ENCODE results near the gene FCN2. TPM values are rescaled to one million over a fixed set of nuclear protein-coding genes. Genes with fewer than 3 reads are reported as not detected.
"Not testable (repeated sequence)": the region's sequence is repeated elsewhere in the genome, so short reads cannot be mapped to it uniquely, and the experiment has no call there.

FCN2 gene
- total RNA-seq, 2 experiments from 2014 or later, result not detected

DNA sequence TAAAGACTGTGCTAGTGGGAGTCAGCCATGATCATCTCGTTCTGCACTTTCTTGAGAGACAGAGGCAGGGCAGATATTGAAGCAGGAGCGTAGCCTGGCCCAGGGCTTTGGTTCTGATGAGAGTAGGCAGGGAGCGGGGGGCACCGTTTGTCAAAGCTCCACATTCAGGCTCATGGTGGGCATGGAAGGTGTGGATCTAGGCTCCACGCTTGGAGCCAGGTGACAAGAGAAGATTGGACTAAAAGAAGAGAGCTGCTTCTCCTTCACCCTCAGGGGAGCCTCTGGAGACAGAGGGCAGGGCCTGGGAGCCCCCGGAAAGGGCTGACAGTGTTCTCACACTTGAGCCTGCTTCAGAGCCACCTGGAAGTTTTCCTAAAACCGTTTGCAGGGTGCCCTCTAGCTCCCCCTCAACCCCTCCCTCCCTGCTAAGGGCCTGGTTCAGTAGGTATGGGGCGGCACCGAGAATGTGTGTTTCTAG lies 24.7 kb upstream of the FCN2 start:
- Mint-ChIP-seq H3K4me3 (no peak overlapping the region), H3K27ac (no peak overlapping the region), H3K27me3 (peaks cover 25% of the 10 kb centered on the region), H3K9me3 (peaks cover 6% of the 10 kb centered on the region), H3K36me3 (no peaks in the 10 kb centered on the region), H3K4me1 (peaks cover 4% of the 10 kb centered on the region)
- DNase-seq, result no peak

DNA sequence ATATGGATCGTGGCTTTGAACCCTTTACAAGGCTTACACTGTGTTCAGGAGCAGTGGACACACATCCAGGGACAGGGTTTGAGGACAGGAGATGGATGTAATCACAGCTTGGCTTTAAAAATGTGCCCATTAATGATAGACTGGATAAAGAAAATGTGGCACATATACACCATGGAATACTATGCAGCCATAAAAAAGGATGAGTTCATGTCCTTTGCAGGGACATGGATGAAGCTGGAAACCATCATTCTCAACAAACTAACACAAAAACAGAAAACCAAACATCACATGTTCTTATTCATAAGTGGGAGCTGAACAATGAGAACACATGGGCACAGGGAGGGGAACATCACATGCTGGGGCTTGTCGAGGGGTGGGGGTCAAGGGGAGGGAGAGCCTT lies 23.2 kb upstream of the FCN2 start:
- H3K4me3 Mint-ChIP-seq, H3K9me3 Mint-ChIP-seq, H3K4me1 Mint-ChIP-seq, H3K36me3 Mint-ChIP-seq, DNase-seq: not testable (repeated sequence)
- Mint-ChIP-seq H3K27me3 (peaks cover 25% of the 10 kb centered on the region), H3K27ac (peak overlapping the region; percentile 45)

DNA sequence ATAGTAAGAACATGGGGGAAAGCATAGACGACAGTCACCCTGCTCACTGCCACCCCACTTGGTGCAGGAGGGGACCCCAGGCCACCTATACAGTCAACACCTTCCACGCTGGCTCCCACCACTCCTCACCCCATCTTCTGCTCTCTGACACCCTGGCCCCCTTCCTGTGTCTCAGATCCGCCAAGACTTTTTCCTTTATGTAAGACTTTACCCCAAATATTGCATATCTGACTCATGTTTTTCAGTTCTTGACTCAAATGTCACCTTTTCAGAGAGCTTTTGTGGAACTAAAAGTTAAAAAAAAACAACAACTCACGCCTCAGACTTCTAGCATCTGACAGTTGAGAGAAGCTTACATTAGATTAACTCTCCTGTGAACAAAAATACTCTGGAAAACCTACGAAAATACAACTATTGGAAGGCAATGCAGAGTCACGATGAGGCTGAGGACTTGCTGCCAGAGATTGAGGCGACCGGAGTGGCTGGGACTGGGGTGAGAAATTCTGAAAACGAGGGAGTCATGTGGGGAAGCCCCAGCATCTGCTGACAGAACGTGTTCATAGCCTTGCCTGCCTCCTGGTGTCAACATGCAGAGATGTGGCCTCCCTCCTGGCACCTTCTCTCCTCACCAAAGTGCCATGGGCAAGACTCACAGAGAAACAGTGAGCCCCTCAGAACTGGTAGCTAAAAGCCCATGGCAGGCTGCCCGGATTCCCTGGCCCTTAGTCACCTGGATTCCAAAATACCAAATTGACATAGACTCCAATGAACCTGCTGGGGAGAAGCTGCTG lies 22.4 kb upstream of the FCN2 start:
- DNase-seq, result peak; percentile 18
- Mint-ChIP-seq H3K4me1 (peaks cover 4% of the 10 kb centered on the region), H3K9me3 (peaks cover 6% of the 10 kb centered on the region), H3K27me3 (peaks cover 25% of the 10 kb centered on the region), H3K36me3 (no peaks in the 10 kb centered on the region), H3K27ac (peak overlapping the region; percentile 90), H3K4me3 (no peak overlapping the region)

DNA sequence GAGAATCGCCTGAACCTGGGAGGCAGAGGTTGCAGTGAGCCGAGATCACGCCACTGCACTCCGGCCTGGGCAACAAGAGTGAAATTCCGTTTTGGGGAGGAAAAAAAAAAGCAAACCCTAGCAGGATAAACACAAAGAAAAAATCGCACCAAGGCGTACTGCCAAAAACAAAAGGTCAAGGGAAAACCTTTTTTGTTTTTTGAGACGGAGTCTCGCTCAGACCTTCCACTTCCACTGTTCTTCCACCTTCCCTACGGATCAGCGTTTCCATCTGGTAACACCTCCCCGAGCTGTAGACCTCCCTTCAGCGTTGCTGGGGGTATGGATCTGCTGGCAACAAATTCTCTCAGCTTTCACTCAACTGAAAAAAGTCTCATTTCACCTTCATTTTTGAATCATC lies 20.1 kb upstream of the FCN2 start:
- Mint-ChIP-seq H3K27me3 (peaks cover 16% of the 10 kb centered on the region), H3K4me3 (no peak overlapping the region), H3K36me3 (no peaks in the 10 kb centered on the region), H3K9me3 (peaks cover 6% of the 10 kb centered on the region), H3K4me1 (peaks cover 4% of the 10 kb centered on the region), H3K27ac (no peak overlapping the region)
- DNase-seq, result no peak

DNA sequence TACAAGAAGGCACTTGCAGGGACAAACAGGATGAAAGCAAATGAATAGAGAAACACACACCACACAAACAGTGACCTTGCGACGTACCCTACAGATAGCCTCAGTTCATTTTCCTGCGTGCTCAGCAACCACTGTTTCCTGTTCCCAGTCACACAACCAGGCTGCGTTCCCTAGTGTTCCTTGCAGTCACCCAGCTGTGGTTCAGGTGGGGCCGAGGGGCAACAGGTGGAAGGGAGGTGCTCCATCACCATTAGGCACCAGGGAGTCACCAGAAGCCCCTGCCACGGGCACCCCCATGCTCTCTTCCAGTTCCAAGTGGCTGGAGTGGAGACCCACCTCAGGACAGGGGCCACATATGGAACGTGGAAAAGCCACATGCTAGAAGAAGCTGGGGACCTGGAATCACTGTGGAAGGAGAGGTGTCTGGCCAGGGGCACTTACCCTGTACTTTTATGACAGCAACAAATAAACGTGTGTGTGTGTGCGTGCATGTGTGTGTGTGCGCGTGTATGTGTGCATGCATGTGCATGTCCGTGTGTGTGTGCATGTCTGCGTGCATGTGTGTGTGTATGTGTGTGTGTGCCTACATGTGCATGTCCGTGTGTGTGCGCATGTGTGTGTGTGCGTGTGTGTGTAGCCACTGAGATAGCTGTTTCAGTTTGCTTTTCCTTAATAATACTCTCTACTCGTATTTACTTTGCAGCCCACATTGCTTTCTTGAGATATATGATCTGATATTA lies 18.8 kb upstream of the FCN2 start:
- Mint-ChIP-seq H3K27ac (no peak overlapping the region), H3K27me3 (peaks cover 12% of the 10 kb centered on the region), H3K36me3 (no peaks in the 10 kb centered on the region), H3K4me3 (no peak overlapping the region), H3K9me3 (peaks cover 6% of the 10 kb centered on the region), H3K4me1 (peaks cover 4% of the 10 kb centered on the region)
- no peak for DNase-seq

DNA sequence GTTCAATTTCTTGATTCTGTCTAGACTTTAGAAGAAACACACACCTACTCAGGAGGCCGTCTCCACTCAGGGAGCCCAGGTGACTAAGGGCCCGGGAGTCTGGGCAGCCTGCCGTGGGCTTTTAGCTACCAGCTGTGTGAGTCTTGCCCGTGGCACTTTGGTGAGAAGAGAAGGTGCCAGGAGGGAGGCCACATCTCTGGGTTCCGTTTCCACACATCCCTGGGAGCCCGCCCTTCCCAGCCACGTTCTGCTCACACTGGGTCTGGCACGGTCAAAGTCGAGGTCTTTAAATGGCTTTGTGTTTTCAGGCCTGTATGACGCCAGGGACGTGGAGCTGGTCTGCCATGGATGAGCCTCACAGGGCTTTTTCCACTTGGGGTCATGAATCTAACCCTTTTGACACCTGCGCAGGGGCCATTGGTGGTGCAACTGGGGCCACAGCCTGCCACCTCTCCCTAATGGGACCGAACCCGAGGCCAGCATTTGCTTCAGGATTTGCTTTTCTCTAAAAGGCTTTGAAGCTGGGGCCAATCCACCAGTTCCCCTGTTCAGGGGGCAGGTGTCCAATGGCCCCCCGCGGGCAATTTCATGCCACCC lies 17.2 kb upstream of the FCN2 start:
- no peak overlapping the region for H3K27ac Mint-ChIP-seq
- no peaks in the 10 kb centered on the region for H3K36me3 Mint-ChIP-seq
- peaks cover 6% of the 10 kb centered on the region for H3K9me3 Mint-ChIP-seq
- no peaks in the 10 kb centered on the region for H3K27me3 Mint-ChIP-seq
- no peaks in the 10 kb centered on the region for H3K4me1 Mint-ChIP-seq
- H3K4me3 Mint-ChIP-seq, result no peak overlapping the region
- DNase-seq, result no peak

DNA sequence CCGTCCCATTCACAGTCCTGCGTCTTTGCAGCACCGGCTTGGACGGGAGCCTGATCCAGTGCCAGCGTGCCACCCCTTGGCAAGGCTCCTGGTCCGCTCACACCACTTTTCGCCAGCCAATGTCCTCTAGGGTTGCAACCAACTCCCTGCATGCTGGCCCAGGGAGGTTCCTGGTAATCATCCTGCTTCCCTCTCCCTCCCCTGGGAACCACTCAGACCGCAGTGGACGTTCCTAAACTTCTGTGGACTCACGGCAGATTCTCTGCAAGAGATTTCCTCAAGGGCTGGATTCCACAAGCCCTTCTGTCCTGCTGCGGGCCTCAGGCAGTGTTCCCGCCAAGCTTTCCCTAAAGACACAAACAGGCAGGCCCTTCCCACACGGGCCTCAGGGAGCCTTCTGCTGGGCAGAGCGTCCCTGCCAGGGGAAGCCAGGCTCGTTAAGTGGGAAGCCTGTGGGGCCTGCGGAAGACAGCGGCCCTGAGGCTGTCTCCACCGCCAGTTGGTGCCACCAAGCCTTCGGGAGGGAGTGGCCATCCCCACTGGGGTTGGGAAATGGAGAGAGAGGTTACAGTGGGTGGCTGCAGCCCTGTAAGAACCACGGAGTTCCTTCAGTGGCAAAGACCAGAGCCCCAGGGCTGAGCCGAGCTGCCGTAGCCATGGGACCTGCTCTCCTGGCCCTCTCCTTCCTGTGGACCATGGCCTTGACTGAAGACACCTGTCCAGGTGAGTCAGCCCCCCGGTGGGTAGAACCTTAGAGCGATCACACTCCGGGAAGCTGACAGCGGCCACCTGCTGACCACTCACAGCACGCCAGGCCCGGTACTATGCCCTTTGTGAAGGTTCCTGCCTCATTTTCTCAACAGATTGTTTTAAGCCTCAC lies 16.4 kb upstream of the FCN2 start:
- H3K4me1 Mint-ChIP-seq, result no peaks in the 10 kb centered on the region
- H3K9me3 Mint-ChIP-seq, result peaks cover 6% of the 10 kb centered on the region
- no peak overlapping the region for H3K27ac Mint-ChIP-seq
- no peaks in the 10 kb centered on the region for H3K36me3 Mint-ChIP-seq
- H3K4me3 Mint-ChIP-seq, result no peak overlapping the region
- H3K27me3 Mint-ChIP-seq, result no peaks in the 10 kb centered on the region
- no peak for DNase-seq

DNA sequence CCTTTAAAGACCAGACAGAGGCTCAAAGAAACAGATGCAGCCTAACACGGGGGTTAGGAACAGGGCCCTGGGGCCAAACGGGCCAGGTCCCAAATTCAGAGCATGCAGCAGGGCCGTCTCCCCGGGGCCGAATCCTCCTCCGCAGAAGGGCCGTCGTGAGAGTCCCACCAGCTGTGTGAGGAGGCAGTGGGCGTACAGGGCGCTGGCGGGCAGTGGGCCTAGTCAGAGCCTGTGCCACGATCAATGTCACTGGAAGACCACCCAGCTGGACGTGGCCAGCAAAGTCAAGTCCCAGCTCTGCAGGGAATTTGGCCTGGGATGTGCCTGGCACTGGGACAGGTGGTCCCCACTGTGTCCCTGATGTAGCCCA lies 15.8 kb upstream of the FCN2 start:
- Mint-ChIP-seq H3K27ac (no peak overlapping the region), H3K36me3 (no peaks in the 10 kb centered on the region), H3K9me3 (peaks cover 6% of the 10 kb centered on the region), H3K4me3 (no peak overlapping the region), H3K4me1 (no peaks in the 10 kb centered on the region), H3K27me3 (no peaks in the 10 kb centered on the region)
- no peak for DNase-seq

DNA sequence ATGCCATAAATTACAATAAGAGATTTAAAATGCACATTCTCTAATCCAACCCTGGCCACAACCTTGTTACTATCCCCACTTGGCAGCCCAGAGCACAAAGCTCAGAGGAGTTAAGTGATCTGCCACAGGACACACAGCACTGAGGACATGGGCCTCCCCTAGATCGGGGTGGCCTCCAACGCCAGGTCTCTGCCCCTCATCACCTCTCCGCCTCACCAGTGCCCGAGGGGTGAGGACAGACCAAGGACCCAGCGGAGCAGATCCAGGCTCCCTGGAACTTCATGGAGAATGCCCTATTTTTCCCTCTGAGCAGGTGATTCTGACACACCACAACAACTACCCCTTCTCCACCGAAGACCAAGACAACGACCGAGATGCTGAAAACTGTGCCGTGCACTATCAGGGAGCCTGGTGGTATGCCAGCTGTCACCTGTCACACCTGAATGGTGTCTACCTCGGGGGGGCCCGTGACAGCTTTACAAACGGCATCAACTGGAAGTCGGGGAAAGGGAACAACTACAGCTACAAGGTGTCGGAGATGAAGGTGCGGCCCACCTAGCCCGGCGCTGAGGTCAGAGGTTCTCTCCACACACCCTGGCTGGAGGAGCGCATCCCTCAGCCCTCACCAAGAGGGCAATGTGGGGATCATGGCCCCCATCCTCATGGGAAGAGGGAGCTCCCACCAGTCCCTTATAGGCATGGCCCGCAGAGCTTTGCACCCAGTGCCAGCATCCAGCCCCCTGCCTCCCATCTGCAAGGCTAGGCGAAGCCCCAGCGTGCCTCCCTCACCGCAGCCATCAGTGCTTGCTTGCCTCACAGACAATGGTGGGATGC lies 12.5 kb upstream of the FCN2 start:
- Mint-ChIP-seq H3K27ac (no peak overlapping the region), H3K9me3 (no peaks in the 10 kb centered on the region), H3K4me3 (no peak overlapping the region), H3K36me3 (no peaks in the 10 kb centered on the region), H3K4me1 (no peaks in the 10 kb centered on the region), H3K27me3 (no peaks in the 10 kb centered on the region)
- DNase-seq, result no peak

DNA sequence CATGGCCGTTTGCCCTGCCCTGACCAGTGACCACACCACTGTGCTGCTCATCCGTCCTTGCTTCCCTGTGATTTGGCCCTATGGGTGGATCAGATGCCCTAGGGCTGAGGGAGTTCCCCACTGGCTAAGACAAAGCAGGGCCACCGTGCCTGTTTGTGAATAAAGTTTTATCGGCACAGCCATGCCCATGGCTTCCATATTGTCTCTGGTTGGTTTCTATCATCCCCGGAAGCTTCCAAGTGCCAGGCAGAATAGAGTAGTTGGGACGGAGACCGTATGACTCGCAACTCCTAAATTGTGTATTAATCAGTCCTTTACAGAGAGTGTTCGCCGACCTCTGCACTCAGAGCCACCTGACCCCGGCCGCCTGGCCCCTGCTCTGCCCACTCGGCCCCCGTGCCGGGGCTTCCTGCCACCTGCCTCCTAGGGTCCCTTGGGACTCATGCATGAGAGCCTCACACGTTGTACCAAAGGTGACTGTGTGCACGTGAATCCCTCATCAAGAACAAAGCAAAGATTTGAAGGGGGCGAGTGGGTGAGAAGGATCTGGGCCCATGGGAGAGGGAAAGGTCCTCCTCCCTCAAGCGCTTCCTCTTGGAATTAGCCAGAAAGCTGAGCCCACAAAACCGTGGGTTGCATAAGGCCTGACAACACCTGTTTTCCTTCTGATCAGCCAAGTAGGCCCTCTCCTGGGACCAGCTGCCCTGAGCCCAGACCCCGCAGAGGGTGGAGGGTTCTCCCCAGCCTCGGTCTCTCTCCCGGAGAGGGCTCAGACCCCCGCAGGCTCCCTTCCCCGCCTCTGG lies 11.7 kb upstream of the FCN2 start:
- H3K4me3 Mint-ChIP-seq, result no peak overlapping the region
- H3K27me3 Mint-ChIP-seq, result no peaks in the 10 kb centered on the region
- no peak overlapping the region for H3K27ac Mint-ChIP-seq
- H3K9me3 Mint-ChIP-seq, result no peaks in the 10 kb centered on the region
- no peak for DNase-seq
- H3K4me1 Mint-ChIP-seq, result no peaks in the 10 kb centered on the region
- H3K36me3 Mint-ChIP-seq, result no peaks in the 10 kb centered on the region

DNA sequence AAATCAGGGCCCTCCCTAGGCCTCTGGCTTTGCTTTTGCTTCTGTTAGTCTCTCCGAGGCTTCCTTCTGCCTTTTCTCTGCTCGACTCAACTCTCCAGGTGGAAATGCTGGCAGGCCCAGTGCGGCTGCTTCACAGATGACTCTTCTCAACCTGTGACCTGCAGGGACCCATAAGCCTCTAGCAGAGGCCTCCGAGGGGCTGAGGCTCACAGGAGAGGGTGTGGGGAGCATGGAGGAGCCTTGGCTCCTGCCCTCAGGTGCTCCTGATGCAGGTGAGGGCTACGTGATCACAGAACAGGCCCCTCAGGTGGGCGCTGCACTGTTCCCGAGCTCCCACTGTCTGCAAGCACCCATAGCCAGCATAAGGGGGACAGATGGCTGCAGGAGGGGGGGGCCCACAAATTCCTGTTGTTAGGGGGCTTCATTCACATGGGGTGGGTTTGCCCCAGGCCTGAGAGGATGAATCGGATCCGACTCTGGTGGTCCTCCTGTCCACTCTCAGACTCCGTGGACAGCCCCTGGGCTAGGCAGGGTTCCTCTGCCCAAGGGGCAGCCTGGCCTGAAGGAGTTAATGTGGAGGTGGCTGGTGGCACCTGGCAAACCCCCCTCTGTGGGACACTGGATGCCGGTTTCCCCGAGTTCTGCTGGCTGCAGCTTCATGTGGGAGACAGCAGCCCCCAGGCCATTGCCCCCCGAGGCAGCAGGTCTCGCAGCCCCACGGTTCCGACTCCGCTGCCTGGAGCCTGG lies 10.9 kb upstream of the FCN2 start:
- Mint-ChIP-seq H3K4me1 (no peaks in the 10 kb centered on the region), H3K9me3 (no peaks in the 10 kb centered on the region), H3K36me3 (no peaks in the 10 kb centered on the region), H3K27ac (no peak overlapping the region), H3K27me3 (no peaks in the 10 kb centered on the region), H3K4me3 (no peak overlapping the region)
- no peak for DNase-seq

DNA sequence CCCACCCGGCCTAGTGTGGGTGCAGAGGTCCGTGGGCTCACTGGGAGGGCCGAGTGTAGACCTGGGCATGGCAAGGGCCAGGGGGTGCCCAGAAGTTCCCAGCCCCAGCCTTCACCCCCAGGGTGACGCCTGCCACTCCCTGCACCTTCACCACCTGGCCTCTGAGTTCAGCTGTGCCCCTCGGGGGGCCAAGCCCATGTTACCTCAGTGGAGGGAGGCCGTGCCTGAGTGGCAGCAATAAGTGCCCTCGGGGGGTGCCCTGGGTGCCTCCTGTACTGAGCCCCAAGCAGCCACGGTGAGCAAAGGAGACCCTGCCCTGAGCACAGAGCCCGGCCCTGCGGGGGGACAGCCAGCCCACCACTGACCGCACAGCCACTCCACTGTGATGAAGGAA lies 10.3 kb upstream of the FCN2 start:
- no peaks in the 10 kb centered on the region for H3K27me3 Mint-ChIP-seq

More for the DNA sequence above, 10.3 kb upstream of the FCN2 start:
- Mint-ChIP-seq H3K27ac (no peak overlapping the region), H3K4me1 (no peaks in the 10 kb centered on the region), H3K9me3 (no peaks in the 10 kb centered on the region), H3K36me3 (no peaks in the 10 kb centered on the region), H3K4me3 (no peak overlapping the region)
- no peak for DNase-seq

Data from activated naive CD8-positive, alpha-beta T cell treated with anti-CD3 and anti-CD28 coated beads for 36 hours (primary cell).